MM.1S (cell line): Measurements from ENCODE around the gene XRCC3.

Experiments used
- DNase-seq: peaks from one replicate; pipeline ENCODE4 v3.0.0-alpha.2; 2015
- H2AFZ ChIP-seq: fragments of 300-600 bp; sonication (generic); 2 replicates; pipeline ENCODE4 v1.6.0; 2016; ENCODE audit warnings: antibody characterized with exemption, low read length
- H3F3A ChIP-seq: fragments of 300-600 bp; sonication (generic); 2 replicates; pipeline ENCODE4 v1.6.1; 2016; ENCODE audit warnings: mild to moderate bottlenecking, antibody characterized with exemption, low read length, moderate library complexity, mixed read lengths; ENCODE audit not compliant: insufficient read depth
- H3K27ac ChIP-seq: fragments of 300-600 bp; sonication (generic); 2 replicates; pipeline ENCODE4 v1.5.1; 2016; ENCODE audit warnings: mild to moderate bottlenecking, low read length
- H3K27me3 ChIP-seq: fragments of 300-600 bp; sonication (generic); replicated peaks from 2 replicates; pipeline ENCODE4 v1.6.0; 2016; ENCODE audit warnings: low read length; ENCODE audit not compliant: insufficient read depth
- H3K36me3 ChIP-seq: fragments of 300-600 bp; sonication (generic); replicated peaks from 2 replicates; pipeline ENCODE4 v1.6.1; 2016; ENCODE audit warnings: mild to moderate bottlenecking, low read length, mixed read lengths; ENCODE audit not compliant: insufficient read depth
- H3K4me1 ChIP-seq: fragments of 300-600 bp; sonication (generic); 2 replicates; pipeline ENCODE4 v1.6.1; 2016; ENCODE audit warnings: low read length, mixed read lengths
- H3K4me2 ChIP-seq: fragments of 300-600 bp; sonication (generic); 2 replicates; pipeline ENCODE4 v1.6.0; 2016; ENCODE audit warnings: low read depth, low read length
- H3K4me3 ChIP-seq: fragments of 300-600 bp; sonication (generic); 2 replicates; pipeline ENCODE4 v1.5.1; 2016; ENCODE audit warnings: low read length, mixed read lengths
- H3K79me2 ChIP-seq: fragments of 300-600 bp; sonication (generic); 2 replicates; pipeline ENCODE4 v1.6.1; 2016; ENCODE audit warnings: mixed run types, low read length, mixed read lengths
- H3K9ac ChIP-seq: fragments of 300-600 bp; sonication (generic); 2 replicates; pipeline ENCODE4 v1.6.1; 2016; ENCODE audit warnings: low read length, mixed read lengths
- H3K9me2 ChIP-seq: fragments of 300-600 bp; sonication (generic); replicated peaks from 2 replicates; pipeline ENCODE4 v1.6.1; 2016; ENCODE audit warnings: mild to moderate bottlenecking, low read length, mixed read lengths; ENCODE audit not compliant: insufficient read depth
- H3K9me3 ChIP-seq: fragments of 300-600 bp; sonication (generic); replicated peaks from 2 replicates; pipeline ENCODE4 v1.6.1; 2016; ENCODE audit warnings: mild to moderate bottlenecking, low read length, mixed read lengths; ENCODE audit not compliant: insufficient read depth
- H4K20me1 ChIP-seq: fragments of 300-600 bp; sonication (generic); 2 replicates; pipeline ENCODE4 v1.6.1; 2016; ENCODE audit warnings: mild to moderate bottlenecking, low read length, moderate library complexity, mixed read lengths; ENCODE audit not compliant: insufficient read depth
- EZH2 ChIP-seq: fragments of 300-600 bp; sonication (generic); optimal IDR thresholded peaks from 2 replicates; pipeline ENCODE3; 2017; ENCODE audit warnings: low read depth, mild to moderate bottlenecking, antibody characterized with exemption, low read length, mixed read lengths
- EZH2phosphoT487 ChIP-seq: fragments of 300-600 bp; sonication (generic); IDR thresholded peaks from 2 replicates; pipeline ENCODE4 v1.6.1; 2018; ENCODE audit warnings: antibody characterized with exemption, low read length
- TF ChIP-seq, protein P1 (sequence below): fragments of 300-600 bp; sonication (generic); IDR thresholded peaks from 2 replicates; pipeline ENCODE4 v1.5.1; 2016; ENCODE audit warnings: antibody characterized with exemption, low read length, mixed read lengths

The XRCC3 gene

DNA sequence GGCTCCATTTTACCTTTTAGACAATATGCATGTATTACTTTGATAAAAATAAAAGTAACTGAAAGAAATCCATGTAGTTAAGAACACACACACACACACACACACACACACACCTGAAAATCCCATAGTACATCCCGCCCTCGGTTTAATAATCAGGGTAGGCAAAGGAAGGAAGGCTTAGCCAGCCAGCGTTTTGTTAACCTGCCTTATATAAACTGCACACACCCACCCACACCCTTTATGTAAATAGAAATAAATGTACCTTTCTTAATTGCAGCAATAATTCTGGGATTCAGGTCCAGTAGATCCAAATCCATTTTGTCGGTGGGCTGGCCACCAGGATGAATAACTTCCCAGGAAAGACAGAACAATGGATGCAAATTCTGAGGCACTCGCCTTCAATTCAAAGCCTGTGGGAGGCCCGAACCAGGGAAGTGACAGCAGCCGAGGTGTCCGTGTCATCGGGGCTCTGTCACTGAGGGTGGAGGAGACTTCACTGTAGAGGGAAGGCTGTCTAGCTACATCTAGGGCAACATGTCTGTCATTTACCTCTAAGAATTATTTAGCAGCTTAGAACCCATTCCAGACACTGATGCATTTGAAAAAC lies 4.4 kb downstream of the XRCC3 start:
- Histone ChIP-seq H3K36me3 (no peaks in the 10 kb centered on the region), H4K20me1 (no peaks in the 10 kb centered on the region), H3F3A (no peaks in the 10 kb centered on the region), H3K27ac (no peak overlapping the region), H2AFZ (no peak overlapping the region), H3K4me3 (no peak overlapping the region), H3K9me2 (no peaks in the 10 kb centered on the region), H3K9me3 (no peaks in the 10 kb centered on the region), H3K4me2 (no peak overlapping the region), H3K79me2 (peaks cover 10% of the 10 kb centered on the region), H3K27me3 (no peaks in the 10 kb centered on the region), H3K9ac (no peak overlapping the region), H3K4me1 (no peaks in the 10 kb centered on the region)
- TF ChIP-seq, protein P1, sequence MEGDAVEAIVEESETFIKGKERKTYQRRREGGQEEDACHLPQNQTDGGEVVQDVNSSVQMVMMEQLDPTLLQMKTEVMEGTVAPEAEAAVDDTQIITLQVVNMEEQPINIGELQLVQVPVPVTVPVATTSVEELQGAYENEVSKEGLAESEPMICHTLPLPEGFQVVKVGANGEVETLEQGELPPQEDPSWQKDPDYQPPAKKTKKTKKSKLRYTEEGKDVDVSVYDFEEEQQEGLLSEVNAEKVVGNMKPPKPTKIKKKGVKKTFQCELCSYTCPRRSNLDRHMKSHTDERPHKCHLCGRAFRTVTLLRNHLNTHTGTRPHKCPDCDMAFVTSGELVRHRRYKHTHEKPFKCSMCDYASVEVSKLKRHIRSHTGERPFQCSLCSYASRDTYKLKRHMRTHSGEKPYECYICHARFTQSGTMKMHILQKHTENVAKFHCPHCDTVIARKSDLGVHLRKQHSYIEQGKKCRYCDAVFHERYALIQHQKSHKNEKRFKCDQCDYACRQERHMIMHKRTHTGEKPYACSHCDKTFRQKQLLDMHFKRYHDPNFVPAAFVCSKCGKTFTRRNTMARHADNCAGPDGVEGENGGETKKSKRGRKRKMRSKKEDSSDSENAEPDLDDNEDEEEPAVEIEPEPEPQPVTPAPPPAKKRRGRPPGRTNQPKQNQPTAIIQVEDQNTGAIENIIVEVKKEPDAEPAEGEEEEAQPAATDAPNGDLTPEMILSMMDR: no peak
- TF ChIP-seq EZH2phosphoT487 (no peak), EZH2 (no peak)
- DNase-seq: no peak

DNA sequence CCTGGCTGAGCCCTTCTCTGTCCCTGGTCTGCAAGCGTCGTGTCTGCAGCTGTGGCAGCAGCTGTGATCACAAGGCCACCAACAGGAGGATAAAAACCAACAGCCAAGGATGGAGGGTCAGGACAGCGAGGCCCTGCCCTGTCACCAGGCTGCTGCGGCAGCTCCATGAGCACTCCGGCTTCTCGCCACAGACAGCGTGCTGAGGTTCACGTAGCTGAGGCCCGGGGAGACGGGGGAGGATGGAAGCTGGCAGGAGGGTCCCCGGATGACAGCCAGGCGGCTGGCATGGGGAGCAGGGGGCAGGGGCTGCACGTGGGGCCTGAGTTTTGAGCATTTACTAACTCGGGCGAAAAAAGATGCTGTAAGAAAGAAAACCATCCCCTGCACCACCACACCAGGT lies 5.4 kb downstream of the XRCC3 start:
- Histone ChIP-seq H3K9ac (no peak overlapping the region), H4K20me1 (no peaks in the 10 kb centered on the region), H3K27me3 (no peaks in the 10 kb centered on the region), H3K36me3 (no peaks in the 10 kb centered on the region), H3K27ac (no peak overlapping the region), H3K9me2 (no peaks in the 10 kb centered on the region), H3K4me2 (no peak overlapping the region), H3K9me3 (no peaks in the 10 kb centered on the region), H3F3A (no peaks in the 10 kb centered on the region), H2AFZ (no peak overlapping the region), H3K4me1 (no peaks in the 10 kb centered on the region), H3K79me2 (peaks cover 10% of the 10 kb centered on the region), H3K4me3 (no peak overlapping the region)
- no peak for TF ChIP-seq EZH2phosphoT487
- TF ChIP-seq, protein P1: no peak
- TF ChIP-seq EZH2: no peak
- DNase-seq: no peak

DNA sequence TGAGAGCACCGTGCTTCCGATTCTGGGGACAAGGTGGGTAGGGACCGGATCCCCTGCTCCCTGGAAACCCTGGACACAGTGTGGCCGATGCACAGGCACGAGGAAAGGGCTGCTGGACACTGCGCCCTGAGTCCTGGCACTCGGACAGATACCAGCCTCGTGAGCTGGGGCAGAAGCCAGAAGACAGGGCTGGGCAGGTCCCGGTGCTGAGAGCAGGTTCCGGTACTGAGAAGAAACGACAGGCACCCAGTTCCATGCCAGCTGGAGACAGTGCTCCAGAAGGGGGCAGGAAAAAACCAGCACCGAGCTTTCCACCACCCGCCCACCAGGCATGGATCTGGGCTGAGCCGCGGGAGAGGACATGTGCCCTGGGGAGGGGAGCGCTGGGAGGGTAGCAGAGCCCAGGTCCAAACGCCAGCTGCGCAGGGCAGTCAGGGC lies 6.5 kb downstream of the XRCC3 start:
- Histone ChIP-seq H3K9me2 (no peaks in the 10 kb centered on the region), H3K4me3 (no peak overlapping the region), H3K27me3 (no peaks in the 10 kb centered on the region), H3K27ac (no peak overlapping the region), H3F3A (no peaks in the 10 kb centered on the region), H4K20me1 (no peaks in the 10 kb centered on the region), H2AFZ (no peak overlapping the region), H3K4me2 (no peak overlapping the region), H3K9ac (no peak overlapping the region), H3K4me1 (no peaks in the 10 kb centered on the region), H3K9me3 (no peaks in the 10 kb centered on the region), H3K79me2 (peaks cover 2% of the 10 kb centered on the region; the same call in 1 of the 2 replicates), H3K36me3 (no peaks in the 10 kb centered on the region)
- DNase-seq: no peak
- TF ChIP-seq EZH2phosphoT487 (no peak), EZH2 (no peak)
- TF ChIP-seq, protein P1: no peak
